Endometrial microvascular endothelial cells (primary cell): Measurements from ENCODE around the gene BARD1. TPM values are rescaled to one million over a fixed set of nuclear protein-coding genes. Genes with fewer than 3 reads are reported as not detected.
"Not testable (repeated sequence)": the region's sequence is repeated elsewhere in the genome, so short reads cannot be mapped to it uniquely, and the experiment has no call there.

ENCODE experiments used
- in situ Hi-C: cut with HindIII; loops from 2 replicates; pipeline ENCODE4 v1.10.0; 2017; ENCODE audit warnings: low sequenced_read_pairs, low pct_unique_long_range_greater_than_20kb; ENCODE audit errors: inconsistent ontology term
- total RNA-seq: library from RNA; depleted of rRNA; stranded (reverse); fragments of >200 nt; gene quantifications from one replicate; pipeline ENCODE4 v1.2.3, GENCODE V29; 2015; ENCODE audit errors: inconsistent ontology term

The BARD1 gene
- total RNA-seq, 1 donor from 2014 or later: 11.9 TPM

- in situ Hi-C loops: no loop called here
Observed at GRCh38 chr2:214696681-214697080, 112.8 kb downstream of the BARD1 start.

- in situ Hi-C loops: no loop called here
Observed at GRCh38 chr2:214695789-214696188, 113.7 kb downstream of the BARD1 start.

DNA sequence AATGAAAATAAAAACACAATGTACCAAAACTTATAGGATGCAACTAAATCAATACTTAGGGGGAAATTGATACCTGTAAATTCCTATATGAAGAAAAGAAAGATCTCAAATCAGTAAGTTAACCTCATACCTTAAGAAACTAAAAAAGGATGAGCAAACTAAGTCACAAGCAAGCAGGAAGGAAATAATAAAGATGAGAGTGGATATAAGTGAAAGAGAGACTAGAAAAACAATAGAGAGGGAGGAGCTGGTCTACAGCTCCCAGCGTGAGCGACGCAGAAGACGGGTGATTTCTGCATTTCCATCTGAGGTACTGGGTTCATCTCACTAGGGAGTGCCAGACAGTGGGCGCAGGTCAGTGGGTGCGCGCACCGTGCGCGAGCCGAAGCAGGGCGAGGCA is 125.9 kb downstream of the BARD1 start:
- in situ Hi-C loops: not testable (repeated sequence)

DNA sequence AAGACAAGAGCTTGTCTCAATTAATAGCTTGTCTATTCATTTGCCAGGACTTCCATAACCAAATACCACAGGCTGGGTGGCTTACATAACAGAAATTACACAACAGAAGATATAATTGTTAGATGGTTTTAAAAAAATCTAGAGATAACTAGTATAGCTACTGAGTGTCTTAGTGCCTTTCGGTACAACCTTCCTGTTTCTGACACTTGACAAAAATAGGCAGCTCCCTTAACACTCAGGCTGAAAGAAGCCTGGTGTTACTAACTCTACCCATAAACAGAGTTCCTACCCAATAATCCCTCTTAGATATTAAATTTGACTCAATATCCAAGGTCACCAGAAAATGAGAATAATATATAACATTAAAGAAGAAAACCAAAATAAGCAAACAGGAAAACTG is 129.7 kb downstream of the BARD1 start:
- in situ Hi-C loops: no loop called here

DNA sequence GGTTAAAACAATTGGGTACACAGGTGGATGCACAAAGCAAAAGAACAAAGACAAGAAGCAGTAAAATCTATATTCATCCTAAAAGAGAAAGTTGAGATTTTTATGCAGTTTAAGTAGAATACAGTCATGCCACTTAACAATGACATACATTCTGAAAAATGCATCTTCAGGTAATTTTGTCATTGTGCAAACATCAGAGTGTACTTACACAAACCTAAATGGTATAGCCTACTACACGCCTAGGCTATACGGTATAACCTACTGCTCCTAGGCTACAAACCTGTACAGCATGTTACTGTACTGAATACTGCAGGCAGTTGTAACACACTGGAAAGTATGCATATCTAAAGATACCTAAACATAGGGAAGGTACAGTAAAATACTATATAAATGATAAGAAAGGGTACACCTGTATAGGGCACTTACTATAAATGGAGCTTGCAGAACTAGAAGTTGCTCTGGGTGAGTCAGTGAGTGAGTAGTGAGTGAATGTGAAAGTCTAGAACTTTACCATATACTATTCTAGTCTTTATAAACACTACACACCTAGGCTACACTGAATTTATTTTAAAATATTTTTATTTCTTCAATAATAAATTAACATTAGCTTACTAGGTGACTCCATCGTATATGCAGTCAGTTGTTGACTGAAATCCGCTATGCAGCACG is 132.9 kb downstream of the BARD1 start:
- in situ Hi-C loops: no loop called here
